HG02938 (cell line): Measurements from ENCODE around the gene TNFRSF21.

Experiments
- ATAC-seq: cut with Tn5 transposase; IDR thresholded peaks from one replicate; pipeline ENCODE4 v1.9.1; 2021; ENCODE audit warnings: mild to moderate bottlenecking, moderate library complexity; ENCODE audit not compliant: unreplicated experiment

TNFRSF21 gene

DNA sequence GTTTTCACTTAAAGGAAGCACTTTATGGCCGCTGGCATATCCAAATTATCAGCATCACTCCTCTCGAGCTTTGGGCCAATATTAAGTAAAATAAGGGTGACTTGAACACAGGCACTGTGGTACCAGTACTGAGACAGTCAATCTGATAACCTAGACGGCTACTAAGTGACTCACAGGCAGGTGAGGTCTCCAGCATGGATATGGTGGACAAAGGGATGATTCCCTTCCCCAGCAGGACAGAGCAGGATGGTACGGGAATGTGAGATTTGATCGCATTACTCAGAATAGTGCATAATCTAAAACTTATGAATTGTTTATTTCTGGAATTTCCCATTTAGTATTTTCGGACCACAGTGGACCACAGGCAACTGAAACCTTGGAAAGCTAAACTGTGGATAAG is 55.7 kb downstream of the TNFRSF21 start:
- ATAC-seq = no peak

DNA sequence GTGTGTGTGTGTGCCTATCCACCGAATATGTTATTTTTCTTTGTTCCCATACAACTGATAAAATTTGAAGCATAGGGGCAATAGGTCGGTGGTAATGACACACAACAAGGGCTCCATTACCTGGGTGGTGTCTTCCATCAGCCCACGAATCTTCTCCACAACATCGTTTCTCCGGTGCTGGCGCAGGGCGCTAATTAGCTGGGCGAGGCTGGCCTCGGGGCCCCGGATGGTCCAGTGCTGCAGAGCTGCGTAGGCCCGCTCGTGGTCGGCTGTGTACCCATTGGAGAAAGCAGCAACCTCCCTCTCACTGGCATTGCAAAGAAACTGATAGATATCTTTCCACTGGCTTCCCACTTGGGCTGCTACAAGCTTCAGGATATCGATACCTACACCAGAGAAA is 56.6 kb downstream of the TNFRSF21 start:
- no peak for ATAC-seq

GRCh38 chr6:47252633-47253032 is 57.1 kb downstream of the TNFRSF21 start:
- no peak for ATAC-seq

- no peak for ATAC-seq
Measured at GRCh38 chr6:47251396-47251795, 58.3 kb downstream of the TNFRSF21 start.

GRCh38 chr6:47250302-47250701 is 59.4 kb downstream of the TNFRSF21 start:
- ATAC-seq = peak; percentile 34

- no peak for ATAC-seq
Measured at GRCh38 chr6:47248446-47248845, 61.3 kb downstream of the TNFRSF21 start.

GRCh38 chr6:47247227-47247797 is 62.4 kb downstream of the TNFRSF21 start:
- ATAC-seq = peak; percentile 48

DNA sequence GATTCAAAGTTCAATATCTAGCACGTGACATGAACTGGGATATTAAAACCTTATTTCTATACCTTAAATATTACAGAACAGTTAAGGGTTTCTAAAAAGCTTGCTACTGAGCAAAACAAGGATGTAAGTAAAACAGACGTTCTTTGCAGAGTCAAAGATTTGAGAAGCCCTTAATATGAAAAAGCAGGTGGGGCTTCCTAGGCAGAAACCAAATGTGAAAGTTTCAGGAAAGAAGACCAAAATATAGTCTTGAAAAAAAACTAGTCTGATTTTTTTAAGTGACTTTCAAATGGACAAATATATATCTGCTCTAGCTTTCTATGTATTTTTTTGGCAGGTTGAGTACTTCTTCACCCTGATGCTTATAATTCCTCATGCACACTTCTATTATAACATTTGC is 63.2 kb downstream of the TNFRSF21 start:
- no peak for ATAC-seq

- ATAC-seq = no peak
Measured at GRCh38 chr6:47245745-47246371, 63.8 kb downstream of the TNFRSF21 start.

DNA sequence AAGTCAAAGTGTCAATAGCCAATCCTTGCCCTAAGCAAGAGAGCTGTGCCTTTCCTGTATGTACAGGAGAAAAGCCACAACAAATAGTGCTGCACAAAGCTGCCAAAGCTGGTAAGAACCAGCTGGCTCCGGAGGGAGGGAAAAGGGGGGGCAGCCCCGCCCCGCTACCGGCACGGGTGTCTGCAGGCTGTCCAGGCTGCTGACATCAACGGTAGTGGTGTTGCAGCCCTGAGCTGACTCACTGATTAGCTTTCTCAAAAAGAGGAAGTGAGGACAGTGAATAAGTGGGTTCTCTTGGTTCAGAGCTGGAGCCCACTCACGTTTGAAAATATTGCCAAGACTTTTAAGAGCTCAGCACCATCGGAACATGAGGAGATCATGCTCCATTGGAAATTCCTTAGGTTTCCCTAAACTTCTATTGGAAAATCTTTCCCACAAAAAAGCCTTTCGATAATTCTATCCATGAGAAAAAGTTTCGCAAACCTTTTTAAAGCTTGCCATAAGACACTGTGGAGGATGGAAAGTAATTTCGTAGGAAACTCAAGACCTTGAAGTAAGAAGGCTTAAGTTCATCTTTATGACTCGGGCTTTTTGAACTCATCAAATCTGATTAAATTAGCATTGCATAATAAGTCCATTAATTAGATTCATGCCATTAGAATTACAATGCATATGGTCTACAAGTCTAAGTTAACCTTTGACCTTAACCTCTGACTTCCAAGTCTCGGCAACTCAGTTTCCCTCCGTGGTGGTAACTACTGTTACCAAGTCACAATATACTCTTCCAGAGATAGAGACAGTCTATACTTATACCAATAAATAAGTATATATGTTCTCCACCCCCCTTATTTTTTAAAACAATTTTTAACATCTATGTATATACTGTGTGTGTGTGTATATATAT is 67.0 kb downstream of the TNFRSF21 start:
- ATAC-seq = peak; percentile 94

DNA sequence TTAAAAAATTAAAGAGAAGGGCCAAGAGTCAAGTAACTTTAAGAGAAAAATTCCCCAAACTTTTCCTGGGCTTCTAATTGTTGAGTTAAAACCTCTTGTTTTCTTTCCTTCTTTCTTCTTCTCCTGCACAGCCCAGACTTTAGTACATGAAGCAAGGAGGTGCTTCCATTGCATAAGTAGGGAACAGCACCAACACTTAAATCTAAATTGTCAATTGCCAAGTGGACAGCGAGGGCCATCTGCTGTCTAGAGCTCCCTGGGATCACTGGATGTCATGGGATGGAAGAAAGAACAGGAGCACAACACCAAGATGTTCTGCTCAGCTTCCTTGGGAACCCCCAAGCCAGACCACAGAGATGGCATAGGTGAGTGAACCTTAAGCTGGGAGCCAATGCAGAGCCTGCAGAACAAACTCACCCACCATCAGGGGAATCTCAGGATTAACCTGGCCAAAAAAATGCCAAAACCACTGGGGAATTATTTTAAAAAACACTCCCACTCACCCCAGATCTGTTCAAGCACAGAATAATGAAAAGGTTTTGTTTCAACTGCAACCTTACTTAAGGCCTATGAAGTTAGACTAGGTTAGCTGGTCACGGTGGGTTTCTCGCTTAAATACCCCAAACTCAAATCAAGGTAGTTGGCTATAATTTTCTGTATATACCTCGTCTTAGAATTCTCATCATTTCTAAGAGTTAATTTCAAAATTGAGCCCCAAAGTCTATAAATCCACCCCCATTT is 67.8 kb downstream of the TNFRSF21 start:
- ATAC-seq = peak; percentile 2

GRCh38 chr6:47240277-47240890 is 69.3 kb downstream of the TNFRSF21 start:
- ATAC-seq = no peak

GRCh38 chr6:47239546-47239945 is 70.2 kb downstream of the TNFRSF21 start:
- ATAC-seq = no peak

DNA sequence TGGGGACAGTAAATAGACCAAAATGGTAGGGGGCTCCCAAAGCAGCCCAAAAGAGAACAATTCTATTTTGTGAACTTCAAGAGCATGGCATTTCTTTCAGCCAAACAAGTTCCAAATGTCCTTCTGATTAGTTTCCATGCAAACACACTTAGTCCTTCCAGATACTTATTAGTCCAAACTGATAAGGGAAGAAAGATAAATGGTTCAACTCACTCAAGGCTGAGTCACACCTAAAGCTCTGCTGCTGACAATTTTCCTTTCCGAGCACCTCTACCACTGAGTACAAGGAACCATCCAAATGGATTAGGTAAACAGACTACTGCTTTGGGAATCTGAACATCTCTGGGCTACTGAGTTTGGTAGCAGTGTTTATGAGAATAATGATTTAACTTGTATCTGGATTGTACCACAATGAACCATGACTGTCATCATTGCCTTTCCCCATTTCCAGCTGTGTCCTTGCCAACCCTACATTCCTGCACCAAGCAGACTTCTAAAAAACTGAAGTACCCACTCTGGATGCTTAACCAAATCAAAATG is 71.2 kb downstream of the TNFRSF21 start:
- no peak for ATAC-seq

DNA sequence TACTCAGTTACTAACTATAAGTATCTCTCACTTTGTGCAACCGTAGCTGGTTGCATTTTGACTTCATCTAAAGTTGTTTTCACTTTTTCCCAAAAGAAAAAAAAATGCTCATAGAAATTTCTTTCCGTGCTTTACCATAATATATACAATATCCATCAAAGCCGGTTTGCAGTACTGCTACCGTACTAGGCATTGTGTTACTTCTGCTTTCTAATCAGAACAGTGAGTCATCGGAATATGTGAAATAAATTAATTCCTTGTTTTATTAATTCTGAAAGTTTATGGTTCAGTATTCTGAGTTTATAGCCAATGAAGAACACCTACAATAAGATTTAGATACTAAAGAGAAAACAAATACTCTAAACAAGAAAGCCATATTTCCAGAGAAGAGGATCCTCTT is 72.5 kb downstream of the TNFRSF21 start:
- no peak for ATAC-seq

GRCh38 chr6:47235964-47236760 is 73.5 kb downstream of the TNFRSF21 start:
- peak; percentile 61 for ATAC-seq

DNA sequence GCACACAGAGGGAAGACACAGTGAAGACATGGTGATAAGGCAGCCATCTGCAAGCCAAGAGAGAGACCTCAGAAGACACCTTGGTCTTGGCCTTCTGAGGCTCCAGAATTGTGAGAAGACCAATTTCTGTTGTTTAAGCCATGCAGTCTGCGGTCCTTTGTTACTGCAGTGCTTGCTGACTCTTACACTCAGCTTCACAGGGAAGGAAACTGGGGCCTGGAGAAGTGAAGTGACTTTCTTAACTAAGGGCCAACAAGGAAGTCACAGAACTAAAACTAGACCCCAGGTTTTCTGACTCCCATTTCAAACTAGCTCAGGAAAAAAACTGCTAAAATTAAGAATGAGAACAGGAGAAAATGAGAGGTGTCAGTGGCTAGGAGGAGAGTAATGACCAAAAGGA is 74.3 kb downstream of the TNFRSF21 start:
- no peak for ATAC-seq

- ATAC-seq = no peak
Measured at GRCh38 chr6:47234266-47234933, 75.3 kb downstream of the TNFRSF21 start.

DNA sequence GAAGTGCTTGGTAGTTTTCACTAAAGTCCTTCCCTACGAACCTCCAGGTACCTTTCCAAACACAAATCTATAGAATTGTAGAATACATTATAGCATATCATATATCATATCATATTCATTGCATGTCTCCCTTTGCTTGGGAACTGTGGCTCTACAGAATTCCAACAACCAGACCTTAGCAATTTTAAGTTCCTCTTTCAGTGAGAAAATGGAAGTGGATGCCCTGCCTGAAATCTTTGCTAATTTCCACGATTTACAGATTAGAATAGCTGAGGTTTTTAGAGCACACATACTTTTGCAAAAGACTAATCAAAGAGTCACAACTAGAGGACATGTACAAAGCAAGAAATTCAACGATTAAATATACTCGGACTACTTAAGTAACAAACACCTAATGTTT is 78.6 kb downstream of the TNFRSF21 start:
- no peak for ATAC-seq
